Parathyroid adenoma (tissue), 2 donors: ENCODE results near the gene ATF7.

ENCODE experiments used
- H2AFZ ChIP-seq: fragments of 300-600 bp; sonication (generic); one replicate; pipeline ENCODE4 v1.7.0; 2017; ENCODE audit warnings: antibody characterized with exemption, mild to moderate bottlenecking
- H3K27ac ChIP-seq: fragments of 300-600 bp; sonication (generic); one replicate; pipeline ENCODE4 v1.7.0; 2017
- H3K27me3 ChIP-seq: fragments of 300-600 bp; sonication (generic); one replicate; pipeline ENCODE4 v1.7.0; 2017; ENCODE audit warnings: low read length; ENCODE audit not compliant: control insufficient read depth, insufficient read depth
- H3K36me3 ChIP-seq: fragments of 300-600 bp; sonication (generic); one replicate; pipeline ENCODE4 v1.7.0; 2017; ENCODE audit warnings: low read length; ENCODE audit not compliant: control insufficient read depth, insufficient read depth
- H3K4me1 ChIP-seq: fragments of 300-600 bp; sonication (generic); one replicate; pipeline ENCODE4 v1.7.0; 2017; ENCODE audit warnings: control low read depth
- H3K4me2 ChIP-seq: fragments of 300-600 bp; sonication (generic); one replicate; pipeline ENCODE4 v1.7.0; 2017; ENCODE audit warnings: low read length
- H3K4me3 ChIP-seq: fragments of 300-600 bp; sonication (generic); one replicate; pipeline ENCODE4 v1.7.0; 2017; ENCODE audit warnings: low read depth, low read length
- H3K79me2 ChIP-seq: fragments of 300-600 bp; sonication (generic); one replicate; pipeline ENCODE4 v1.7.0; 2017; ENCODE audit warnings: control low read depth
- H3K9ac ChIP-seq: fragments of 300-600 bp; sonication (generic); one replicate; pipeline ENCODE4 v1.7.0; 2017; ENCODE audit warnings: mild to moderate bottlenecking
- H3K9me3 ChIP-seq: fragments of 300-600 bp; sonication (generic); one replicate; pipeline ENCODE4 v1.7.0; 2017; ENCODE audit warnings: low read length; ENCODE audit not compliant: control insufficient read depth
- CTCF ChIP-seq: fragments of 300-600 bp; sonication (generic); IDR thresholded peaks from one replicate; pipeline ENCODE4 v1.7.0; 2017; ENCODE audit warnings: antibody characterized with exemption, mild to moderate bottlenecking
- donor health status: primary hyperparathyroidism.

The ATF7 gene

GRCh38 chr12:53594897-53595615 lies 31.1 kb downstream of the ATF7 start:
- Histone ChIP-seq H3K36me3 (no peaks in the 10 kb centered on the region), H3K4me3 (no peak overlapping the region), H3K27ac (no peak overlapping the region), H3K79me2 (peaks cover 13% of the 10 kb centered on the region), H3K27me3 (no peaks in the 10 kb centered on the region), H3K9me3 (no peaks in the 10 kb centered on the region), H3K9ac (no peak overlapping the region), H3K4me1 (peaks cover 12% of the 10 kb centered on the region), H3K4me2 (no peak overlapping the region), H2AFZ (no peak overlapping the region)
- TF ChIP-seq CTCF = no peak

- no peak overlapping the region for H3K9ac ChIP-seq
- peaks cover 12% of the 10 kb centered on the region for H3K4me1 ChIP-seq
- no peaks in the 10 kb centered on the region for H3K9me3 ChIP-seq
- no peaks in the 10 kb centered on the region for H3K27me3 ChIP-seq
- no peaks in the 10 kb centered on the region for H3K36me3 ChIP-seq
- no peak overlapping the region for H2AFZ ChIP-seq
- H3K27ac ChIP-seq = no peak overlapping the region
- H3K79me2 ChIP-seq = peaks cover 18% of the 10 kb centered on the region
- no peak overlapping the region for H3K4me3 ChIP-seq
- TF ChIP-seq CTCF = no peak
- no peak overlapping the region for H3K4me2 ChIP-seq
Measured at GRCh38 chr12:53593707-53594106, 32.5 kb downstream of the ATF7 start.

GRCh38 chr12:53593031-53593430 lies 33.2 kb downstream of the ATF7 start:
- Histone ChIP-seq H3K4me2 (no peak overlapping the region), H3K79me2 (peaks cover 25% of the 10 kb centered on the region), H3K9me3 (no peaks in the 10 kb centered on the region), H3K4me1 (peaks cover 12% of the 10 kb centered on the region), H3K27ac (no peak overlapping the region), H3K27me3 (no peaks in the 10 kb centered on the region), H2AFZ (no peak overlapping the region), H3K9ac (no peak overlapping the region), H3K4me3 (no peak overlapping the region), H3K36me3 (no peaks in the 10 kb centered on the region)
- no peak for TF ChIP-seq CTCF

GRCh38 chr12:53592426-53592825 lies 33.8 kb downstream of the ATF7 start:
- Histone ChIP-seq H3K36me3 (no peaks in the 10 kb centered on the region), H3K4me2 (no peak overlapping the region), H3K4me1 (peaks cover 12% of the 10 kb centered on the region), H3K9ac (no peak overlapping the region), H3K79me2 (peaks cover 27% of the 10 kb centered on the region), H3K9me3 (no peaks in the 10 kb centered on the region), H2AFZ (no peak overlapping the region), H3K27ac (no peak overlapping the region), H3K4me3 (no peak overlapping the region), H3K27me3 (no peaks in the 10 kb centered on the region)
- TF ChIP-seq CTCF = no peak
